GM19397 (cell line): ENCODE measurements around the gene CNR2.
A peak's percentile ranks its signal among the peaks of the same experiment; 100 is the strongest.
"Not testable (repeated sequence)": the region's sequence is repeated elsewhere in the genome, so short reads cannot be mapped to it uniquely, and the experiment has no call there.

Experiments
- ATAC-seq: cut with Tn5 transposase; IDR thresholded peaks from one replicate; pipeline ENCODE4 v1.9.1; 2021; ENCODE audit warnings: mild to moderate bottlenecking, moderate library complexity; ENCODE audit not compliant: unreplicated experiment

CNR2 gene

DNA sequence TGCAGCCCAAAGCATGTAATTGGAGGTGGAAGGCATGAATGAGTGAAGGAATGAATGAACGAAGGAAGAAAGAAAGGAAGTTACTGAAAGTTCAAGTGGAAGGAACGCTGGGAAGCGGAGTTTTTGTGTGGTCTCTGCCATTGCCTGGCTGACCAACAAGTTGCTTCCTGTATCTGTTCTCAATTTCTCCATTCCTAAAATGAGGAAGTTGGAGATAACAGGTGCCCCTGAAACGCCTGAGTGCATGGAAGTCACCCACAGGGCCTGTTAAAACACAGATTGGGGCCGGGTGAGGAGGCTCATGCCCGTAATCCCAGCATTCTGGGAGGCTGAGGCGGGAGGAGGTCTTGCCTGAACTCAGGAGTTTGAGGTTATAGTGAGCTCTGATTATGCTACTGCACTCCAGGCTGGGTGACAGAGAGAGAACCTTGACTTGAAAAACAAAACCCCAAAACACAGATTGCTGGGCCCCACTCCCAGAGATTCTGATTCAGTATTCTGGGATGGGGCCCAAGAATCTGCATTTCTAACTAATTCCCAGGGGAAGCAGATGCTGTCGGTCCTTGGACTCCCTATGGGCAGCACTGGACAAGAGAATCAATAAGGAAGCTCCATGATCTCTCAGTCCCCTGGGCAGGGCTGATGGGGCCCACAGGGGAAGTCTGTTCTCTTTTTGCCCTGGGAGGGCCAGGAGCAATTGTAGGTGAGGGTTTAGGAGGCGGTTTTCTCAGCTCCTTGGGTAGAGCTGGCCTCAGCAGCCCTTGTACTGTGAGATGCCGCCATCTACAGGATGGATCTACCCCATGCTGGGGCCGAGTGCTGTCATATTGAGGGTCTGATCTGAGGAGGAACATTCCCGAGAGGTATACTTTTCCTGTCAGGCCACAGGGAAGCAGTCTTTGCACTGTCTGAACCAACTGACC is 3.3 kb upstream of the CNR2 start:
- peak; percentile 54 for ATAC-seq

DNA sequence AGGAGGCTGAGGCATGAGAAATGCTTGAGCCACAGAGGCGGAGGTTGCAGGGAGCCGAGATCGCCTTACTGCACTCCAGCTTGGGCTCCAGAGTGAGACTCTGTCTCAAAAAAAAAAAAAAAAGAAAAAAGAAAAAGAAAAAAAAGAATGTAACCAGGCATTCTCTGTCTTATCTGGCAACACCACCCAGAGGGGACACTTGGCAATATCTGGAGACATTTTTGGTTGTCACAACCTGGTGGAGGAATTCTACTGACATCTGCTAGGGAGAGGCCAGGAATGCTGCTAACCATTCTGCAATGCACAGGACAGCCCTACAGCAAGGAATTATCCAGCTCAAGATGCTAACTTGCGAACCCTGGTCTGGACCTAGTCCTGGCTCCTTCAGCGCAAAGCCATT is 2.3 kb upstream of the CNR2 start:
- no peak for ATAC-seq

DNA sequence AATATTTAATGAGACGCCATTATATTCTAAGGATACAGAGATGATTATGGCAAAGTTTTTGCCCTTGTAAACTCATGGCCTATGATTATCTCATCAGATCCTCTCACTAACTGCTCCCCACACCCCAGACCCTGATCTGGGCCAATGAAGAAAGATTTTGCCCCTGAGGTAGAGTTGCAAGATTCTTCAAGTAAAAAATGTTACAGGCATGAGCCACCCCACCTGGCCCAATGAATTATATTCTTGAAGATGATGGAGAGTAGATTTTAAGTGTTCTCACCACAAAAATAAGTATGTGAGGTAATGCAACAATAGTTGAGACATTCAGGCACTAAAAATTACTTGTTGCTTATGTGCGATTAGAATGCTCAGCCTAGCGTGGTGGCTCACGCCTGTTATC is 1.8 kb upstream of the CNR2 start:
- no peak for ATAC-seq

DNA sequence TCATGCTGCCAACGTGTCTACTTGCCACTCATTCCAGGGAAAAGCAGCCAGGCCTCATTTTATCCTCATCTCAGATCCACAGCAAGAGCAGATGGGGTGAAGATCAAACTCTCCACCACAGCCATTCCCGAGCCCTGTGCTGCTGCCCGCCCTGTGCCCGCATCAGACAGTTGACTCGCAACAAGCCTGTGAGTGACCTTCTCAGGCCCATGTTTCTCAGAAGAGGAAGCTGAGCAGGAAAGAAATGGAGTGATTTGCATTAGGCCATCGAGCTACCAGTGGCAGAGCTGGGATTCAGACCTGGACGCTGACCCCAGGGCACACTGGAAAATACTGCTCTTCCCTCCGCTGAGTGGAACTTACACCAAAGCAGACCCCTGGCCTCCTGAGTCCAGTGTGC is 1.2 kb downstream of the CNR2 start:
- no peak for ATAC-seq

DNA sequence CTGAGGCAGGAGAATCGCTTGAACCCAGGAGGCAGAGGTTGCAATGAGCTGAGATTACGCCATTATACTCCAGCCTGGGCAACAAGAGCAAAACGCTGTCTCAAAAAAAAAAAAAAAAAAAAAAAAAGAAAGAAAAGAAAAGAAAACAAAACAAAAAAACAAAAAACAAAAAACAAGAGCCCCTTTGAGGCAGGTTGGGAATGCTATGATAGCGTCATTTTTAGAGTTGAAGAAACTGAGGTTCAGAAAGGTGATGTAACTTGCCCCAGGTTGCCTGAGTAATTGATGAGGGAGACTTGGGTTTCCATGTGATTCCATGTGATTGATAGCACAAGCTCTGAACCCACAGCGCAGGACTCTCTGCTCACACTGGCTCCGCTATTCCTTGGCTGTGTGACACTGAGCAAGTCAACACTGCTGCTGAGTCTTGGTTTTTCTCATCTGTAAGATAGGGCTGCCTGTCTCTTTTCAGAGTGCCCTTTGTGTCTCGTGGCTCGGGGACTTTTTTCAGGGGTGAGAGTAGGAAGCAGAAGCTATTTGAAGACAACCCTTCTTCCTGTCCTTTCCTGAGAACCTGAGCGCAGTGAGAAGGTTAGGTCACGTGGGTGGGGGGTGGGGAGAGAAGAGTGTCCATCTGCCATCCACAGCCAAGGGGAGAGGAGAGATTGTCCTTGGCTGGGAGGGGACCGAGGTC is 2.5 kb downstream of the CNR2 start:
- no peak for ATAC-seq

DNA sequence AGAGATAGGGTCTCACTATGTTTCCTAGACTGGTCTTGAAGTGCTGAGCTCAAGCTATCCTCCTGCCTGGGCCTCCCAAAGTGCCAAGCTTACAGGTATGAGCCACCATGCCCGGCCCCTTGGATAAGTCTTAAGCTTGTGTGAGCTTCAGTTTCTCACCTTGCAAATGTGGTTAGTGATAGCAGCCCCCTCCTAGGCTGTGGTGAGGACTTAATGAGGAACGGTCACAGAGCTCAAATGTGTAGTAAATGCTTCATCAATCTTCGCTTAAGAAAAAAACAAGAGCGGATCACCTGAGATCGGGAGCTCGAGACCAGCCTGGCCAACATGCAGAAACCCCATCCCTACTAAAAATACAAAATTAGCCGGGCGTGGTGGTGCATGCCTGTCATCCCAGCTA is 3.0 kb downstream of the CNR2 start:
- no peak for ATAC-seq

DNA sequence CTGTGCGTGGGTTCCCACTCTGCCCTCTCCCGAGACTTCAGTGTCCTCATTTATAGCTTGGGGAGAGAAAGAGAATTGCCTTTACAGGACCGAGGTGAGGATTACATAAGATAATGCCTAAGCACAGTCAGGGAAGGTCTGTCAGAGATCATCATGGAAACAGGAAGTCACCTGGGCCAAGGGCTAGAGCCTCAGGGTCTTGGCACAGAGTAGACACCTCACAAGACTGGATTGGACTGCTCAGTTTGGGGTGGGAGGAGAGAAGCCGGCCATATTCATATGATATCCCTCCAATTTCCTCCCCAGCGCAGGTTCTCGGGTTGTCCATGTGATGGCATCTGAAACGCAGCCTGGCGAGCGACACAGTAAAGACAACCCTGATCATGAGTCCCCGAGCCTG is 3.8 kb downstream of the CNR2 start:
- no peak for ATAC-seq

DNA sequence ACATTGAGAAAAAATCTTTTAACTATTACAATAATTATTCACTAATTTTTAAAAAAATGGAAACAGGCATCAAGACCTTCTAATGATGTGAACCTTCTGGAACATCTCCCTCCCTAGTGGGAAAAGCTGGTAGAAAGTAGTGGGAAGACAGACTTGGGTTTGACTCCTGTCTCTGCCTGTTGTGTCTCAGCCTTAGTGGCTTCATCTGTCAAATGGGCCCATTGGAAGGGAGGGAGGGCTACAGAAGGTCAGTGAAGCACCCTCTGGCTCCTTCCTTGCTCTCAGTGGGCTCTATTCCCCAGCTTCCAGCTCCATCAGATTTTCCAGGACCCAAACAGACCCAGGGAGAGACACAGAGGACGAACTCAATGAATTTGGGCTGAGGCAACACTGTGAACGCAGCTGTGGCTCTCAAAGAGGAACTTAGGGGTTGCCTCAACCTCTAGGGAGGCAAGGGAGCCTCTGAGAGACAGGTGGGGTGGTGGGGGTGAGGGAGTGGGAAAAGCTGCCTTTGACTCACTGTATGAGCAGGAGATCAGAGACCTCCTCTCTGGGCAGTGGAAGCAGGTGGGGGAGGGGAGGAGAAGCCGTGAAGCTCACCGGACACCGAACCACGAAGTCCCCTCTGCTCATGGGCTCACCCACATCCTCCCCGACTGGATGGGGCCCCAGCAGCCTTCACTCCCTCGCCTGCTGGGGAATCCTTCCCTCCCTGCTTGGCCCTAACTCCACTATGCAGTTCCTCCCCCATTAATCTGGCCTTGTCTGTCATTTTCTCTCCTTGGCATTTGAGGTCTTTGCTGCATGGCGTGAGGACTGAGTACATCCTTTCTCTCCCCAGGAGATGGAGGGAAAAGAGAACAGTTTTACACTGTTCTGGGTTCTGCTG is 4.5 kb downstream of the CNR2 start:
- ATAC-seq = no peak

DNA sequence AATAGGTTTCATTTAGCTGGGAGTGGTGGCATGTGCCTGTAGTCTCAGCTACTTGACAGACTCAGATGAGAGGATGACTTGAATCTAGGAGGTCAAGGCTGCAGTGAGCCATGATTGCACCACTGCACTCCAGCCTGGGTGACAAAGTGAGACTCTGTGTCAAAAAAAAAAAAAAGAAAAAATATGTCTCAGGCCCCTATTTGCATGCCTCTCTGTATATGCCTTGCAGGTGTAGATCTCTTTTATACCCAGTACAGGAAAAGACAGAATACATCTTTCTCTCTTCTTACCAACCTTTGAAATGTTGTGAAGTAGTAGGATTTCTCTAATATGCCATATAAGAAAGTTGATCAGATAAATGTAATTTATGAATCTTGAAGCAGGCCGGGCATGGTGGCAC is 6.4 kb downstream of the CNR2 start:
- no peak for ATAC-seq

DNA sequence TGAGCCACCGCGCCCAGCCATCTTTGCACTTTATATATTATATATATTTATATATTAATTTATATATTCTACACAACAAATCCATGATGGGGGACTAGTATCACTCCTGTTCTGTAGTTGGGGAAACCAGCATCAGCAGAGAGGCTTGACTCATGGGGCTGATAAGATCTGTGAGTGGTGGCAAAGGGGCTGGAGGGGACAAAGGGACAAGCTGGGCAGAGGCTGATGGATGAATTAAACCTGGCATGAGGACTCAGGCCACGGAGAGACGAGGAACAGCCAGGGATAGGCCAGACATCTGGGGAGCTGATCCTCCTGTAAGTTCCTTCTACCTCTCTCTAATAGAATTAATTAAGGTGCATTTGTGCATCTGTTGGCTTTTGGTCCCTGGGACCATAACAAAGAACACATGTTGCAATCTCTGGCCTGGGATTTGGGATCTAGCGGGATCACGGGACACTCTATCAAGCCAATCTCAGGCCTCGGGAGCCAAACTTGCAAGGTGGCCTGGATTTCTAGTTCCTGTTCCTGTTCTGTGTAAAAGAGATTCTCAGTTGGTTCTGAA is 7.6 kb downstream of the CNR2 start:
- no peak for ATAC-seq

DNA sequence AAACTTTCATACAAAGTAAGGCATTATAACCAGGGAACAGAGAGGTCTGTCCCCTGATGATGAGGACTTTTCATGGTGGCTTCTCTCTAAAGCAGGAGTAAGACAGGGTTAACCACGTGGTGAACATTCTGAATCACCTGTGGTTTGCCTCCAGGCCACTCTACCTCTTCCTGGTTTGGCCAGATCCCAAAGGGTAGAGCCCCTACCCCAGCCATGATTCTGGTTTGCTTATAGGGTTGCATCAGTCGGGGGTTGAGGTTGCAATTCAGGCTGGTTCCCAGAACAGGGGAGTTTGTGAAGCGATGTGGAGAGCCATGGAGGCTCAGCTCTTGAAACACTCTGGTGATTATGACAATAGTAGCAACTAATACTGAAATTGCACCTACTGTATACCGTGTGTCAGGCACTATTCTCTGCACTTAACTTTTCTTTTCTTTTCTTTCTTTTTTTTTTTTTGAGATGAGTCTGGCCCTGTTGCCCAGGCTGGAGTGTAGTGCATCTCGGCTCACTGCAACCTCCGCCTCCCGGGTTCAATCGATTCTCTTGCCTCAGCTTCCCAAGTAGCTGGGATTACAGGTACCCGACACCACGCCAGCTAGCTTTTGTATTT is 8.3 kb downstream of the CNR2 start:
- no peak for ATAC-seq

DNA sequence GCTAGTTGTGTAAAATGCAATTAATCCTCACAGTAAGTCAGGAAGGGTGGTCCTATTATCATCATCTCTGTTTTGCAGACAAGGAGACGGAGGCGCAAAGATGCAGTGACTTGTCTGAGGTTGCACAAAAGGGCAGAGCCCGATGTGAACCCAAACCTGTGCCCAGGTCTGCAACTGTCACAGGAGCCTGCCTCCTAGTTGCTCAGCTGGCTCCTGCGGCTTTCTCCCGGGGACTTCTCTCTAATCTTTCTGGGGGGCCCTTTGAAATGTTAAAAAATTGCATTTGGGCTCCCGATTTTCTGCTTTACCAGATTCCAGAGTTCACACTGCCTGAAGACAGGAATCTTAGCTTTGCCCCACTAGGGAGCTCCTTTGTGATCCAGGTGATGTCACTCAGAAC is 9.4 kb downstream of the CNR2 start:
- ATAC-seq = no peak

DNA sequence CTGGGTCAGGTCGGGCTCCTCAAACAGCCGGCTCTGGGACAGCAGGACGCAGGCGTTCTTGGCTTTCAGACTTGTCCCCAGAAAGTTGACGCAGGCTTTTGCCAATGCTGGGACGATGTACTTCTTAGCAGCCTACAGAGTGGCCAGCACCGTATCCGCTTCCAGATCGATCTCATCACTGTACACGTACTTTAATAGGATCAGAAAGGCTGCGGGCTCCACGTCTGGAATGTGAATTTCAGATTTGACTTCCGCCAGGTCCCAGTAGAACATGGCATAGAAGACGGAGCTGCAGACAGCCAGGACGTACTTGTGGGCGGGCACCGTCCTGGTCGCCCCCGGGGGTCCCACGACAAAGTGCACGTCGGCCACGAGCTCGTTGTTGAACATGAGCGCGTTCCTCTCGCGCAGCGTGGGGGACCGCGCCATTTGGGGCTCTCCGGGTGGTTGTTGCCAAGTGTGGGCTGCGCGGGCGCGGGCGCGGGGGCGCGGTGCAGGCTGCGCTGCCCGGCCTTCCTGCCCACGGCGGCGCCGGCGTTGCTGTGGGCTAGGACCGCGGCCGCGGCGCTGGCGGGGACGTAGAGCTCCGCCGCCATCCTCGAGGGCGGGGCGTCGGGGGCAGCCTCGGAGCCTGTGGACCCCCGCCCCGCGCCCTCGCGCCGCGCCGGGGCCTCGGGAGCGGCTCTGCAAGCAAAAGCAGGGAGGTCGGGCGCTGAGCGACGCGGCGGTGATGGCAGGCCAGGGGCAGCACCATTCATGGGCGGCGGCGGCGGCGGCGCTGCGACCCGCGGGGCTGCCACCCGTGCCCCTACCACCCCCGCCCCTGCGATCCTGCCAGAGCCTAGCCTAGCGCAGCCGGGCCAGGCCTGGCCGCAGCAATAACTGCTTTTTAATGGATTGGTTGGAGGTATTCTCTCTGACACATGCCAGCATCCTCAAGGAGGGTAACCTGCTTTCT is 10.6 kb downstream of the CNR2 start:
- ATAC-seq = no peak

DNA sequence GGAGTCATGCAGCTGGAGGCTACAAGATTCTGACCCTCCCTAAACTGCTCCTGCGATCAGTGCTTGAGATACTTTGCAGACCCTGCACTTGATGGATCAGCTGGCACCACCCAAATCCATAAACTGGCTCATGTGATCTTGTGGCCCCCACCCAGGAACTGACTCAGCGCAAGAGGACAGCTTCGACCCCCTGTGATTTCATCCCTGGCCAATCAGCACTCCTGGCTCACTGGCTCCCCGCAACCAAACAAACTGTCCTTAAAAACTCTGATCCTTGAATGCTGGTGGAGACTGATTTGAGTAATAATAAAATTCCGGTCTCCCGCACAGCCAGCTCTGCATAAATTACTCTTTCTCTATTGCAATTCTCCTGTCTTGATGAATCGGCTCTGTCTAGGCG is 13.1 kb downstream of the CNR2 start:
- ATAC-seq = not testable (repeated sequence)

DNA sequence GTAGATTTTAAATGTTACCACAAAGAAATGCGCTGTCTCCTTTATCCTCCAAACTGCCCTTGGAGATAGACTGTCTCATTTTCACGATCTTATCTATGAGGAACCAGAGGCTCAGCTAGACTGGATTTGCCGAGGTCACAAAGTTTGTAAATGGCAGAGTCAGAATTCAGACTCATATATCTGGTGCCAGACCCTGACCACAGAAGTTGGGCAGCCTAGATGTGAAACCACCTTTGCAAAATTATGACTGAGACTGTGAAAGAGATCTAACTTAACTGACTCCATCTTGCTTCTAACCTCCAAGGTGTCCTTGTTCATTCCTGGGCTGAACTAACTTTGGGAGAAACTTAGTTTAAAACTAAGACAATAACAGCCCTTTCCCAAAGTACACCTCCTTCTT is 14.1 kb downstream of the CNR2 start:
- no peak for ATAC-seq

DNA sequence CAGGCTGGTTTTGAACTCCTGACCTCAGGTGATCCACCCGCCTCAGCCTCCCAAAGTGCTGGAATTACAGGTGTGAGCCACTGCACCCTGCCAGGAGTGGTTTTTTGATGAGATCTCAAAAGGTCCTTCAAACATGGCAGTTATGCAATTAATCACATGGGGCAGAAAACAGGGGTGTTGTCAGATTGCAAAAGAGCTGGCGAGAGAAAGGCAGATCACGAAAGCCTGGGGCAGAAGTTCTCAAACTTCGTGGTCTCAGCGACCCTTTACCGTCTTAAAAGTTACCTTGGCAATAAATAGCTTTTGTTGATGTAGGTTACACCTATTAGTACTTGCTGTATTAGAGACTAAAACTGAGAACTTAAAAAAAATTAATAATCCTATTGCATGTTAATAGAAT is 16.1 kb downstream of the CNR2 start:
- ATAC-seq = no peak

DNA sequence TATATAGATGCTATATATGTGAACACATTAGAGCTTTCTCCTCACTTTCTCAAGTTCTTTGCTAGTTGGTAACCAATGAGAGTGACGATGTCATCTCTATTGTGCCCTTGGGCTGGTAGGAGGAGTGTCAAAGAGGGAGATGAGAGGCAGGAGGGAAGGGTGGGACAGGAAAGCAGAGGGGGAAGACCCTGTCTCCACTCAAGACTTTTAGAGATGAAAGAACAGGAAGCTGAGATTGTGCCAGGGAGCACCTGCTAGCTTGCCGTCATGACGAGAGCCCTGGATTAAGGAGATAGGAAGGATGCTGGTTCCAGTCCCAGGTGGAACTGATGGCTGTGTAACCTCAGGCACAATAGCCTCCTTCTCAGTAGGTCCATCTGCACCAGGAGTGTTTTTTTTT is 16.7 kb downstream of the CNR2 start:
- ATAC-seq = no peak

DNA sequence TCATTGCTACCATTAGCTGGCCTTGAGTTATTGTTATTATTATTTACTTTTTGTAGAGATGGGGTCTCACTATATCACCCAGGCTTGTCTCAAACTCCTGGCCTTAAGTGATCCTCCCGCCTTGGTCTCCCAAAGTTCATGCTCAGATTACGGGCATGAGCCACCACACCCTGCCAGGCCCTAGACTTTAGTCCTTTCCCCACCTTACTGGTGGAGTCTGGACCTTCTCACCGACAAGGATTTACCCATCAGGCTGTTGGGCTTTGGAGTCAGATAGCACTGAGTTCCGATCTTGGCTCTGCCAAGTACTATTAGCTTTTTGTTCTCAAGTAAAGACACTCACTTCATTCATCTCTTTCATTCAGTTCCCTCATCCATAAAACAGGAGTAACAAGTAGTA is 17.2 kb downstream of the CNR2 start:
- ATAC-seq = no peak

DNA sequence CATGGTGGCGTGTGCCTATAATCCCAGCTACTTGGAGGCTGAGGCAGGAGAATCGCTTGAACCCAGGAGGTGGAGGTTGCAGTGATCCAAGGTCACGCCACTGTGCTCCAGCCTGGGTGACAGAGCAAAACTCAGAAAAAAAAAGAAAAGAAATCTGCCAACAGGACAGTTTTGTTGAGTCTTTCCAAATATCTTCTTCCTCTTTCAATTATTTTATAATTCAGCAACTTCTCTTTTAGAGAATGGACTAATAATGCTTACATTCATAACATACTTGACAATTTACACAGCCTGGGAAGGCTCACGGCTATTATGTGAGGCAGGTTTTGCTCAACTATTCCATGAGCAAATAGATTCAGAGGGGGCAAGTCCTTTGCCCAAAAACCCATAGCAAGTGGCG is 18.1 kb downstream of the CNR2 start:
- no peak for ATAC-seq

DNA sequence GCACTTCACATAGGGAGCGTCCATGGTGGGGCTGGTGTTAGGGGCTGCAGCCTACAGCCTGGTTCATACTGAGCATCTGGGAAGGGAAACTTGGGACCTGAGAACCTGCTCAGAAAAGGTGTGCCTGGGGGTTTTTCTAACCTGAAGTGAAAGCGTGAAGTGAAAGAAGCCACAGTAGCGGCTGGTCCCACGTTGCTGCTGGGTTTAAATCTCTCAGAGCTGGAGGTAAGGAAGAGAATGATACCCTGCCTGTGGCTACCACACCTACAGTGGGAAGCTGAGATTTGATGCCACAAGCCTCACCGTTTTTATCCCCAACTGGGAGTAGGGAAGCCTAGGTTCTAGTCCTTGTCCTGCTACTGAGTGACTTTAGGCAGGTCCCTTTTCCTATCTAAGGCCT is 24.1 kb downstream of the CNR2 start:
- ATAC-seq = no peak
